Right lung (tissue), 10 donors: ENCODE results near the gene PNMT. TPM values are rescaled to one million over a fixed set of nuclear protein-coding genes. Genes with fewer than 3 reads are reported as not detected.

Experiments used
- DNase-seq, 2 donors: peaks; one replicate each; pipeline ENCODE4 v3.0.0-alpha.2; 2013
- long read RNA-seq, 8 donors: transcript quantifications; one replicate each; lab custom pipeline, GENCODE V29; 2026
- polyA plus RNA-seq, 5 donors: library from polyadenylated mRNA; unstranded; fragments of 120-200 nt; gene quantifications; one replicate each; pipeline versions ENCODE4 v1.2.1 to v1.2.3, GENCODE V29; 2013; ENCODE audit warnings: inconsistent platforms in 1 of 5, low replicate concordance in 1 of 5; ENCODE audit not compliant: insufficient read length in 5 of 5, insufficient read depth in 1 of 5

PNMT gene, protein sequence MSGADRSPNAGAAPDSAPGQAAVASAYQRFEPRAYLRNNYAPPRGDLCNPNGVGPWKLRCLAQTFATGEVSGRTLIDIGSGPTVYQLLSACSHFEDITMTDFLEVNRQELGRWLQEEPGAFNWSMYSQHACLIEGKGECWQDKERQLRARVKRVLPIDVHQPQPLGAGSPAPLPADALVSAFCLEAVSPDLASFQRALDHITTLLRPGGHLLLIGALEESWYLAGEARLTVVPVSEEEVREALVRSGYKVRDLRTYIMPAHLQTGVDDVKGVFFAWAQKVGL
- 1 to 10 TPM; 1.1 to 2.6 (median 2.1) TPM for polyA plus RNA-seq
- long read RNA-seq, donor 1 = 0 reads
- long read RNA-seq, donor 2, partial matches to known transcripts = 0 of 1 reads
- long read RNA-seq, donor 2, other reads (novel, unspliced or antisense) = 0 of 1 reads
- long read RNA-seq, donor 3, partial matches to known transcripts = 0 of 2 reads
- long read RNA-seq, donor 3, other reads (novel, unspliced or antisense) = 0 of 2 reads
- long read RNA-seq, donor 4 = 0 reads
- long read RNA-seq, donor 5, partial matches to known transcripts = 0 of 2 reads
- long read RNA-seq, donor 5, other reads (novel, unspliced or antisense) = 0 of 2 reads
- long read RNA-seq, donor 6, partial matches to known transcripts = 0 of 2 reads
- long read RNA-seq, donor 6, other reads (novel, unspliced or antisense) = 0 of 2 reads
- long read RNA-seq, donor 7, partial matches to known transcripts = 0 of 2 reads
- long read RNA-seq, donor 7, other reads (novel, unspliced or antisense) = 0 of 2 reads
- long read RNA-seq, donor 8, partial matches to known transcripts = 0 of 2 reads
- long read RNA-seq, donor 8, other reads (novel, unspliced or antisense) = 0 of 2 reads

- DNase-seq = peak in 1 of 2 donors; percentile 62
Measured at GRCh38 chr17:39667945-39668924, at the start of gene PNMT. PNMT (plus strand) TSS chr17:39668453; CDS start chr17:39668476, 23 bp downstream.

DNA sequence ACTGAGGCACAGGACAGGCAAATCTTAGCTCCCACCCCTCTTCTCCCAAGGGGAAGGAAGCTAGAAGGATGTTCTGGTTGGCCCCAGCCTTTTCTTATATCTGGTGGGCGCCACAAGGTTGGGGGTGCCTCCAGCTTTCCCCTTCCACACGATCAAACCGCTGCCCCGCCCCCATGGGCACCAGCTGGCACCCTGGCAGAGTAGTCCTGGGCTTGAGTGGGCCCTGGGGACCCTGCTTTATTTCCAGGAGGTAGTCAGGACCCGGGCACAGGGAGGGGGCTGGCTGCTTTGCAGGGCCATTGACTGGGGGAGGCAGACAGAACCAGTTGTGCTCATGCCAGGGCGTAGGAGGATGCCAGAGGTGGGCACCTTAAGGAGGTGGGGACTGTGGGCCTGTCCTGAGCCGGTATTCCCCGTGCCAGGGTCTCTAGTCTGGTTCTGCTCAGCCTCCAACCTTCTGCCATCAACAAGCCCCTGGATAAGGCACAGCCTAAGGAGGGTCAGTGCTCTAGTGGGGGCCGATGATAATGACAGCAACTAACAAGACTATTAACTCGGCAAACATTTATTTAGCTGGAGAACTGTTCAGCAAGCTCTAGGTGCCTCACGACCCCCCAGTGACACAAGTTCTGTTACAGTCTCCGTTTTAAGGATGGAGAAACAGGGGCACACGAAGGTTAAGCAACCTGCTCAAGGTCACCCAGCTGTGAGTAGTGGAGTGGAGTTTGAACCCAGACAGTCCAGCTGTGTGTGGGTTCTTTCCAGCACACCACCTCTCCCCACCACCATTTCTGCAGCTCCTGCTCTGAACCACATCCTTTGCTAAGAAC is 49.1 kb upstream of the PNMT start:
- no peak for DNase-seq

DNA sequence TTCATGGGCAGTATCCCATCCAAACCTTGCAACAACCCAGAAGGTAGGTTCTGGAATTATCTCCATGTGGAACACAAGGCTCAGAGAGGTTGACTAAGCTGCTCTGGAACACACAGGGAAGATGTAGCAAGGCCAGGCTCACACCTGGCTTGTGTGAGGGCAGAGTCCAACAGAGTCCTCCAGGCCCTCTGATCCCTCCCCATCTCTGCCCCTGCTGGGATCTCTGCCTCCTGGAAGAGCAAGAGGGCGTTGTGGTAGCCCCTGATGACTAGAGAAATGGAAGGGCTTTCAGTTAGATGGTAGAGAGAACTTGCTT is 48.5 kb upstream of the PNMT start:
- DNase-seq = no peak

GRCh38 chr17:39621523-39622379 is 46.5 kb upstream of the PNMT start:
- DNase-seq = peak; percentile 77 to 88

DNA sequence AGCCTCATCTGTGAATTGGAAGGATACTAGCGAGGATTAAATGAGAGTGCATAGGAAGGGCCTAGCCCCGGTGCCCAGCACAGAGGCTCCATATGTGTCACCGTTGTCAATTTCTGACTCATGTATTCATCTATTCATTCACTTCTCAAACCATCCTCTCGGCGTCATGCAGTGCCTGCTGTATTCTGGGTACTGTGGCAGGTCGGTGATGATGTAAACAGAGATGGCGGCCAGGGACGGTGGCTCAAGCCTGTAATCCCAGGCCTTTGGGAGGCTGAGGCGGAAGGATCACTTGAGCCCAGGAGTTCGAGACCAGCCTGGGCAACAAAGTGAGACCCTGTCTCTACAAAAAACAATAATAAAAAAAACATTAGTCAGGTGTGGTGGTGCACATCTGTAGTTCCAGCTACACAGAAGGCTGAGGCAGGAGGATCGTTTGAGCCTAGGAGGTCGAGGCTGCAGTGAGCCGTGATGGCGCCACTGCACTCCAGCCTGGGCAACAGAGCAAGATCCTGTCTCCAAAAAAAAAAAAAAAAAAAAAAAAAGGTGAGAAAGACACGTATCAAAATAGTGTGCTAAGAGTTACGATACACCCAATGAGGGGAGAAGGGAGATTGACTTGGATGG is 45.8 kb upstream of the PNMT start:
- no peak for DNase-seq

DNA sequence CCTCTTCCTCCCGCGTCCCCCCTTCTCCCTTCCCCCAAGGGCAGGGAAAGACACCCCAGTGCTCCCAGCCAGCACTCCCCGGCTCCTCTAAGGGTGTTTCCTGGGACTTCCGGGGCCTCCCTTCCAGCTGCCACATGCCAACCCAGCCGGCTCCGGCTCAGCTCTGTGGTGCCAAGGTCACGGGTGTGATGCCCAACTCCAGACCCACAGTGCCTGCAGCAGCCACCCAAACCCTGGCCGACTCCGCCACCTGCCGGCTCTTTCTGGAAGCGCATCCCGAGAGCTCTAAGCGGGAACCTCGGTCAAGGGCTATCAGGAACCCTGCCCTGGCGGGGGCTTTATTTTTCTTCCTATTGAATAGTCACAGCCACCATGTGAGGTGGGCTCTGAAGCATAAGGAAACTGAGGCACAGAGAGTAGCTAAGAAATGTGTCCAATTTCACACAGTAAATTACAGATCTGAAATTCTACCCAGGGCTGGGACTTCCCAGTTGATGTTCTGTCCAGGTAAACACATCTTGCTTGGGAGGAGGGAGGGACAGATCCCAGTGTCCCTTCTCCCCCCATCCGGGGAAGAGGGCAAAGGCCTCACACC is 44.8 kb upstream of the PNMT start:
- DNase-seq = peak in 1 of 2 donors; percentile 63

GRCh38 chr17:39624313-39624712 is 43.9 kb upstream of the PNMT start:
- no peak for DNase-seq

DNA sequence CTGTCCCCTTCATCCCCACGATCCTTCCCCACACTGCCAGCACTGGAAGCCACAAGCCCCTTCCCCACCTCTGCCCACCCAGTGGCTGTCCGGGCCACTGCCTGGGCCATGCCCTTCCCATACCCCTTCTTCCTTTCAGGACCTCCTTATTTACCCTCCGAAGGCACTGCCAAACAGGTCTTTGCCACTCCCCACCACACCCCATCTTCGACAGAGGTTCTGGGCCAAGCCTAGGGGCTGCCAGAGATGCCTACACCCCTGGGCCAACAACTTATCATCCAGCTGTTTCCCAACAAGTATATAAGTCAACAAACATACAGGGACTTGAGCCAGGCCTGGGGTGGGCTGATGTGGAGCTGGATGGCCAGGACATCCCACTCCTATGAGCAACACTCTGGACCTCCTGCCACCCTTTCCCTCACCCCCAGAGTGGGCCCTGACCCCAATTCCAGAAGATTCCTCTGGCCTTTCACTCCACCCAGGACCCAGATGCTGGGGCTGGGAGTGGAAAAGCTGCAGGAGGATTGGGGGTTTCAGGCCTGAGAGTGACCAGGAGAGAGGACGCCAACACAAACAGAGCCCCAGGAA is 43.0 kb upstream of the PNMT start:
- peak; percentile 83 to 84 for DNase-seq

GRCh38 chr17:39626171-39627046 is 41.8 kb upstream of the PNMT start, which contains the start of gene PPP1R1B:
PPP1R1B (plus strand) TSS chr17:39626952; CDS start chr17:39627393, 441 bp downstream.
- peak; percentile 49 to 52 for DNase-seq

DNA sequence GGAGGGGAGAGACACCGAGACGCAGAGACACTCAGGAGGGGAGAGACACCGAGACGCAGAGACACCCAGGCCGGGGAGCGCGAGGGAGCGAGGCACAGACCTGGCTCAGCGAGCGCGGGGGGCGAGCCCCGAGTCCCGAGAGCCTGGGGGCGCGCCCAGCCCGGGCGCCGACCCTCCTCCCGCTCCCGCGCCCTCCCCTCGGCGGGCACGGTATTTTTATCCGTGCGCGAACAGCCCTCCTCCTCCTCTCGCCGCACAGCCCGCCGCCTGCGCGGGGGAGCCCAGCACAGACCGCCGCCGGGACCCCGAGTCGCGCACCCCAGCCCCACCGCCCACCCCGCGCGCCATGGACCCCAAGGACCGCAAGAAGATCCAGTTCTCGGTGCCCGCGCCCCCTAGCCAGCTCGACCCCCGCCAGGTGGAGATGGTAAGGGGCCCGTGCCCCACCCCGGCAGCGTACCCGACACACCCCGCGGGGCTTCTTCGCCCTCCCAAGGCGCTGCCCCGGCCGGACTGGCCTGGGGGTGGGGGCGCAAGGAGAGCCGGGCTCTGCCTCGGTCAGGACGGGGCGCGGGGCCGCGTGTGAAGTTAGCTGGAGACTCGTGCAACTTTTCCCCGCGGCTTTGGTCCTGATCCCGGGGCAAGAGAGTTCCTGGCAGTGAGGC is 41.1 kb upstream of the PNMT start:
- DNase-seq = no peak

DNA sequence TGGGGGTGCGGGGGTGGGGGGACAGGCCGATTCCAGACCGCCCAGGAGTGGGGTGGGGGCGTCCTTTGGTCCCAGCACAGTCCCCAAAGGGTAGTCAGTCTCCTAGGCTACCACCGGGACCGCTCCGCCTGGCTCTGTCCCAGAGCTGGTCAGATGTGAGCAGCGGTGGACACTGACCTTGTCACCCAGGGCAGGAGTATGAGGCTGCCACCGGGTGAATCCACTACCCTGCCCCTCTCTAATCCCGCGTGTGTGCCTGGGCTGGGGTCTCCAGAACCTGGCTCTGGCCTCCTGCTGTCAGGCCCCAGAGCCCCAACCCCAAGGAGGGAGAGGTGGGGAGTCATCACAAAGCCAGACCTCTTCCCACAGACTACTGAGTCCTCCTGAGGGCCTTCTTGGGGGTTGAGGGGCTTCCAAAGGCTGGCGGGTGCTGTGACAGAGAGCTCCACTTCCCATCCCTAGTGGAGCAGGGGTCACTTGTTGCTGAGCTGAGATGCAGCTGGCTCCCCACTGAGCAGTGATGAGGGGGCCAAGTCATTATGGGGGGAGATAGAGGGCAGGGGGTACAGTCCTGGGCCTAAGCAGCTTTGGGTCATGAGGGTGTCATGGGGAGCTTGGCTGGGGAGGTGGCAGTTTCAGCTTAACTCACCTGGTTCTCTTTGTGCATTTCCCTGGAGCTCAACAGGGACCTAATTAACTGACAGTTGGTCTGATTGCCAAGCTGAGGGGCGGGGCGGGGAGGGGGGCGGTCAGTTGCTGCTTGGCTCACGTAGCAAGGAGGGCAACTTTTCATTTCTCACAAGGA is 40.3 kb upstream of the PNMT start:
- DNase-seq = no peak

DNA sequence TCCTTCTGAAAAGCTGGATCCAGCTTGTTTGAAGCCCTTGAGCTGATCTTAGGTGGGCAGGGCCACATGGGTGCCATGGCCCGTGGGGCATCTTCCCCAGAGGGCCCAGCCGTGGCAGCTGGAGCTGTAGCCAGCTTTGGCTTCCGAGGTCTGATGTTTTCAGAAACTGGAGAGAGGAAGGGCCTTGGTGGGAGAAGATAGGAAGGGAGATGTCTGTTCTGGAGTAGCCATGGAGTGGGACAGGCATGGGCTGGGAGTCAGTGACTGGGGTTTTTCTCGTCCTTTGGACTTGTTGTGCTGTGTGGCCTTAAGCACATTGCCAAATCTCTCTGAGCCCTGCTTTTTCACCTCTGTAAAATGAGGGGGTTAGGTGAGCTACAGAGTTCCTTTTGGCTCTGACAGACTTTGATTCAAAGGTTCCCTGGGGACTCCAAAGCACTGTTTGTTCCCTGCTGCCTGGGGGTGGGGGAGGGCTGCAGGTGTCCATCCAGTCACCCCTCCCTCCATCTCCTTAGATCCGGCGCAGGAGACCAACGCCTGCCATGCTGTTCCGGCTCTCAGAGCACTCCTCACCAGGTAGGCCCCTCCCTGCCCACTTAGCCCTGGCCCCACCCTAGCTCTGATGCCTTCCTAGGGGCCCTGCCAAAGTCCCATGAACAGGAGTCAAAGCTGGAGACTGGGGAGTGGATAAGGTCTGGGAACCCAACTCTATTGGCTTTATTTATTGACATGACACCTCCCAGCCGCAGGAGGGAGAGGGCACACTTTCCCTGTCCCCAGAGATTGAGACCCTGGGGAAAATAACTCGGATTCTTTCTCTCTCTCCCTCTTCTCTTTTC is 39.4 kb upstream of the PNMT start:
- no peak for DNase-seq

- DNase-seq = no peak
Measured at GRCh38 chr17:39629494-39629880, 38.8 kb upstream of the PNMT start.

GRCh38 chr17:39629898-39630297 is 38.4 kb upstream of the PNMT start:
- DNase-seq = no peak

- no peak for DNase-seq
Measured at GRCh38 chr17:39631403-39631802, 36.9 kb upstream of the PNMT start.
